ENCODE measurements around the gene TCTN2. TPM values are rescaled to one million over a fixed set of nuclear protein-coding genes. Genes with fewer than 3 reads are reported as not detected.

TCTN2 gene
- total RNA-seq, 2 experiments from 2014 or later = 3.3 to 3.6 TPM

GRCh38 chr12:123715195-123715594, 44.3 kb downstream of the TCTN2 start:
- Mint-ChIP-seq H3K27ac (peak overlapping the region; percentile 74), H3K4me1 (peaks cover 39% of the 10 kb centered on the region), H3K27me3 (no peaks in the 10 kb centered on the region), H3K9me3 (no peaks in the 10 kb centered on the region), H3K36me3 (peaks cover 24% of the 10 kb centered on the region), H3K4me3 (peak overlapping the region; percentile 87)
- no peak for DNase-seq

GRCh38 chr12:123717350-123717749, 46.4 kb downstream of the TCTN2 start:
- Mint-ChIP-seq H3K4me3 (no peak overlapping the region), H3K27ac (no peak overlapping the region), H3K27me3 (no peaks in the 10 kb centered on the region), H3K4me1 (peaks cover 39% of the 10 kb centered on the region), H3K9me3 (no peaks in the 10 kb centered on the region), H3K36me3 (peaks cover 39% of the 10 kb centered on the region)
- DNase-seq = no peak

GRCh38 chr12:123720141-123720814, 49.4 kb downstream of the TCTN2 start:
- DNase-seq = no peak
- H3K27me3 Mint-ChIP-seq = no peaks in the 10 kb centered on the region
- no peak overlapping the region for H3K4me3 Mint-ChIP-seq
- peaks cover 31% of the 10 kb centered on the region for H3K4me1 Mint-ChIP-seq
- no peaks in the 10 kb centered on the region for H3K9me3 Mint-ChIP-seq
- no peak overlapping the region for H3K27ac Mint-ChIP-seq
- H3K36me3 Mint-ChIP-seq = peaks cover 42% of the 10 kb centered on the region

- no peaks in the 10 kb centered on the region for H3K27me3 Mint-ChIP-seq
- DNase-seq = no peak
- H3K36me3 Mint-ChIP-seq = peaks cover 46% of the 10 kb centered on the region
- no peak overlapping the region for H3K27ac Mint-ChIP-seq
- no peak overlapping the region for H3K4me3 Mint-ChIP-seq
- no peaks in the 10 kb centered on the region for H3K9me3 Mint-ChIP-seq
- peaks cover 28% of the 10 kb centered on the region for H3K4me1 Mint-ChIP-seq
Observed at GRCh38 chr12:123721245-123721644, 50.3 kb downstream of the TCTN2 start.

- H3K27me3 Mint-ChIP-seq = no peaks in the 10 kb centered on the region
- H3K27ac Mint-ChIP-seq = peak overlapping the region; percentile 58
- peaks cover 42% of the 10 kb centered on the region for H3K36me3 Mint-ChIP-seq
- no peak for DNase-seq
- H3K4me1 Mint-ChIP-seq = peaks cover 26% of the 10 kb centered on the region
- no peak overlapping the region for H3K4me3 Mint-ChIP-seq
- no peaks in the 10 kb centered on the region for H3K9me3 Mint-ChIP-seq
Observed at GRCh38 chr12:123723011-123723410, 52.1 kb downstream of the TCTN2 start.

- no peaks in the 10 kb centered on the region for H3K9me3 Mint-ChIP-seq
- peak; percentile 37 for DNase-seq
- H3K4me1 Mint-ChIP-seq = peaks cover 28% of the 10 kb centered on the region
- peak overlapping the region; percentile 73 for H3K27ac Mint-ChIP-seq
- H3K4me3 Mint-ChIP-seq = peak overlapping the region; percentile 10
- H3K27me3 Mint-ChIP-seq = no peaks in the 10 kb centered on the region
- peaks cover 45% of the 10 kb centered on the region for H3K36me3 Mint-ChIP-seq
Observed at GRCh38 chr12:123723765-123724164, 52.9 kb downstream of the TCTN2 start.

GRCh38 chr12:123726244-123726643, 55.3 kb downstream of the TCTN2 start:
- H3K27ac Mint-ChIP-seq = no peak overlapping the region
- DNase-seq = no peak
- no peak overlapping the region for H3K4me3 Mint-ChIP-seq
- H3K36me3 Mint-ChIP-seq = peaks cover 48% of the 10 kb centered on the region
- H3K9me3 Mint-ChIP-seq = no peaks in the 10 kb centered on the region
- no peaks in the 10 kb centered on the region for H3K27me3 Mint-ChIP-seq
- H3K4me1 Mint-ChIP-seq = peaks cover 16% of the 10 kb centered on the region

GRCh38 chr12:123726962-123727361, 56.0 kb downstream of the TCTN2 start:
- Mint-ChIP-seq H3K36me3 (peaks cover 45% of the 10 kb centered on the region), H3K27ac (no peak overlapping the region), H3K9me3 (no peaks in the 10 kb centered on the region), H3K27me3 (no peaks in the 10 kb centered on the region), H3K4me1 (peaks cover 15% of the 10 kb centered on the region), H3K4me3 (no peak overlapping the region)
- no peak for DNase-seq

GRCh38 chr12:123727878-123728277, 57.0 kb downstream of the TCTN2 start:
- Mint-ChIP-seq H3K4me1 (peaks cover 14% of the 10 kb centered on the region), H3K36me3 (peaks cover 48% of the 10 kb centered on the region), H3K4me3 (no peak overlapping the region), H3K27me3 (no peaks in the 10 kb centered on the region), H3K9me3 (no peaks in the 10 kb centered on the region), H3K27ac (no peak overlapping the region)
- no peak for DNase-seq

- peaks cover 7% of the 10 kb centered on the region for H3K4me1 Mint-ChIP-seq
Observed at GRCh38 chr12:123731596-123731995, 60.7 kb downstream of the TCTN2 start.

GRCh38 chr12:123732251-123732650, 61.3 kb downstream of the TCTN2 start:
- Mint-ChIP-seq H3K36me3 (peaks cover 45% of the 10 kb centered on the region), H3K4me3 (no peak overlapping the region), H3K9me3 (no peaks in the 10 kb centered on the region), H3K27me3 (no peaks in the 10 kb centered on the region), H3K4me1 (peaks cover 7% of the 10 kb centered on the region), H3K27ac (no peak overlapping the region)
- DNase-seq = no peak

More at GRCh38 chr12:123731596-123731995, 60.7 kb downstream of the TCTN2 start:
- Mint-ChIP-seq H3K36me3 (peaks cover 41% of the 10 kb centered on the region), H3K27ac (peak overlapping the region; percentile 26), H3K27me3 (no peaks in the 10 kb centered on the region), H3K9me3 (no peaks in the 10 kb centered on the region), H3K4me3 (no peak overlapping the region)
- DNase-seq = no peak

GRCh38 chr12:123733229-123733628, 62.3 kb downstream of the TCTN2 start:
- Mint-ChIP-seq H3K9me3 (no peaks in the 10 kb centered on the region), H3K36me3 (peaks cover 45% of the 10 kb centered on the region), H3K27me3 (no peaks in the 10 kb centered on the region), H3K27ac (no peak overlapping the region), H3K4me1 (peaks cover 7% of the 10 kb centered on the region), H3K4me3 (no peak overlapping the region)
- no peak for DNase-seq

GRCh38 chr12:123734268-123734667, 63.4 kb downstream of the TCTN2 start:
- no peak overlapping the region for H3K4me3 Mint-ChIP-seq
- H3K27me3 Mint-ChIP-seq = no peaks in the 10 kb centered on the region
- no peaks in the 10 kb centered on the region for H3K9me3 Mint-ChIP-seq
- no peak for DNase-seq
- peaks cover 42% of the 10 kb centered on the region for H3K36me3 Mint-ChIP-seq
- no peak overlapping the region for H3K27ac Mint-ChIP-seq
- peaks cover 5% of the 10 kb centered on the region for H3K4me1 Mint-ChIP-seq

- H3K27me3 Mint-ChIP-seq = no peaks in the 10 kb centered on the region
- H3K4me1 Mint-ChIP-seq = peaks cover 19% of the 10 kb centered on the region
- H3K9me3 Mint-ChIP-seq = no peaks in the 10 kb centered on the region
- peak overlapping the region; percentile 86 for H3K27ac Mint-ChIP-seq
- DNase-seq = peak; percentile 46
- peak overlapping the region; percentile 36 for H3K4me3 Mint-ChIP-seq
- H3K36me3 Mint-ChIP-seq = peaks cover 37% of the 10 kb centered on the region
Observed at GRCh38 chr12:123741937-123742572, 71.1 kb downstream of the TCTN2 start.

GRCh38 chr12:123743002-123743401, 72.1 kb downstream of the TCTN2 start:
- Mint-ChIP-seq H3K9me3 (no peaks in the 10 kb centered on the region), H3K36me3 (peaks cover 44% of the 10 kb centered on the region), H3K27ac (peak overlapping the region; percentile 76), H3K27me3 (no peaks in the 10 kb centered on the region), H3K4me1 (peaks cover 22% of the 10 kb centered on the region), H3K4me3 (no peak overlapping the region)
- peak; percentile 13 for DNase-seq

- H3K36me3 Mint-ChIP-seq = peaks cover 44% of the 10 kb centered on the region
- no peak for DNase-seq
- no peaks in the 10 kb centered on the region for H3K27me3 Mint-ChIP-seq
- peaks cover 22% of the 10 kb centered on the region for H3K4me1 Mint-ChIP-seq
- no peaks in the 10 kb centered on the region for H3K9me3 Mint-ChIP-seq
- no peak overlapping the region for H3K4me3 Mint-ChIP-seq
- no peak overlapping the region for H3K27ac Mint-ChIP-seq
Observed at GRCh38 chr12:123744836-123745235, 73.9 kb downstream of the TCTN2 start.

All from activated naive CD8-positive, alpha-beta T cell treated with anti-CD3 and anti-CD28 coated beads for 36 hours (primary cell).